Measurements from ENCODE around the gene OR2T12.
"Not testable (repeated sequence)": the region's sequence is repeated elsewhere in the genome, so short reads cannot be mapped to it uniquely, and the experiment has no call there.

Gene OR2T12, protein sequence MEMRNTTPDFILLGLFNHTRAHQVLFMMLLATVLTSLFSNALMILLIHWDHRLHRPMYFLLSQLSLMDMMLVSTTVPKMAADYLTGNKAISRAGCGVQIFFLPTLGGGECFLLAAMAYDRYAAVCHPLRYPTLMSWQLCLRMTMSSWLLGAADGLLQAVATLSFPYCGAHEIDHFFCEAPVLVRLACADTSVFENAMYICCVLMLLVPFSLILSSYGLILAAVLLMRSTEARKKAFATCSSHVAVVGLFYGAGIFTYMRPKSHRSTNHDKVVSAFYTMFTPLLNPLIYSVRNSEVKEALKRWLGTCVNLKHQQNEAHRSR

DNA sequence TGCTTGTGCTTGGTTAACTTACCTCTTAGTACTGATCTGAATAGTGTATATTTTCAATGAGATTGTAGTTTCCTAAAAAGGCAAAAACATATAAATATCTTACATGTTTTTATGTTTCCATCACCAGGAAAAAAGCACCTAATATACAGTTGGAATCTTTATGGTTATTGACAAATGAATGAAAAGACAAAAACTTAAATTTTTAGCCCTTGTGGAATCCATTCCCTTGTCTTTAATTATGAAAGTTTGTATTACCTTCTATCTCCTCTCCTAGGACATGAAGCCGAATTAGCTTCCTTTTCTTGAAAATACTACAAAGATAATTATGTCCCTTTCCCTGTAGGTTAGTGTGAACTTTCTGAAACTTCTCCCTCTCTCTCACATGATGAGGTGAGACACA is at the start of gene OR2T12:
TSS of gene OR2T12 (minus strand) at position 101 of the 400 bp plus-strand sequence. CDS start 7,846 bp downstream, outside the sequence.
- no peak for DNase-seq (ENCODE audit: low read depth)

- DNase-seq (ENCODE audit: low read depth): no peak
Observed at GRCh38 chr1:248348475-248348874, 45.3 kb upstream of the OR2T12 start, which contains the start of gene OR14C36. Gene OR14C36 (plus strand): TSS chr1:248348775. CDS start chr1:248348775, 0 bp downstream.

- no peak for DNase-seq (ENCODE audit: low read depth)
Observed at GRCh38 chr1:248343451-248343850, 40.2 kb upstream of the OR2T12 start.

DNA sequence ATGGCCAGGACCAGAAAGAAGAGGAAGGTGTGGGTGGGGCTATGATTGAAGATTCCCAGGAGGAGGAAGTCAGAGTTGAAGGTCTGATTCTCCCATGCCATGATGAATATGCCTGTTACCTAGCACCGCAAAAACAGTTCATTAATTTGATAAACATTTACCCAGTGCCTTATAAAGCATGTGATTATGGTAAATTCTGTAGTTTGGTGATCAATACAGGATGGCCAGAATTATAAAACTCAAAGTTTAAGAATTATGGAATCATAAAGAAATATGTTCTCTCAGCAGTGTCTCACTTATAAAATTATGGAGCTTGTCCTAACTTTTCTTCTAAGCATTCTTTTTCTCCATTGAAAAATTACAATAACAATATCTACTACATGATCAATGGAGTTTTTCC is 21.2 kb upstream of the OR2T12 start, which contains the start of gene OR2M7:
TSS of gene OR2M7 (minus strand) at position 101 of the 400 bp plus-strand sequence. CDS start at position 101, 0 bp downstream.
- DNase-seq (ENCODE audit: low read depth): no peak

- DNase-seq (ENCODE audit: low read depth): no peak
Observed at GRCh38 chr1:248316796-248317195, 13.6 kb upstream of the OR2T12 start.

GRCh38 chr1:248306740-248307139 is 3.5 kb upstream of the OR2T12 start:
- DNase-seq (ENCODE audit: low read depth): not testable (repeated sequence)

GRCh38 chr1:248306103-248306502 is 2.9 kb upstream of the OR2T12 start:
- no peak for DNase-seq (ENCODE audit: low read depth)

- not testable (repeated sequence) for DNase-seq (ENCODE audit: low read depth)
Observed at GRCh38 chr1:248305672-248306071, 2.4 kb upstream of the OR2T12 start.

DNA sequence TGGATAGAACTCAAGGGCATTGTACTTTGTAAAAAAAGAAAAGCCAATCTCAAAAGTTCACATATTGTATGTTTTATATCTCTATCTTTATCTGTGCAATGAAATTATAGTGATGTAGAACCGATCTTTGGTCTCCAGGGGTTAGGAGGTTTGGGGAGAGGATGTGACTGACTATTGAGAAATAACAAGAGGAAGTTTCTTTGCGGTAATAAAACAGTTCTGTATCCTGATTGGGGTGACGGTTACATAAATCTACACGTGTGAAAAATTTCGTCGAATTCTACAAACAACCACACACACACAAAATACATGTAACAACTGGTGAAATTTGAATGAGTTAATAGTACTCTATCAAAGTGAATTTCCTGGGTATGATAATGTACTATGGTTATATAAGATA is 14.8 kb downstream of the OR2T12 start:
- no peak for DNase-seq (ENCODE audit: low read depth)

- no peak for DNase-seq (ENCODE audit: low read depth)
Observed at GRCh38 chr1:248277876-248278275, 25.3 kb downstream of the OR2T12 start, which contains the start of gene OR2T33. Gene OR2T33 (minus strand): TSS chr1:248277976. CDS start chr1:248273814, 4,162 bp downstream.

- DNase-seq (ENCODE audit: low read depth): not testable (repeated sequence)
Observed at GRCh38 chr1:248273225-248273624, 30.0 kb downstream of the OR2T12 start.

GRCh38 chr1:248268178-248268577 is 35.0 kb downstream of the OR2T12 start:
- DNase-seq (ENCODE audit: low read depth): no peak

DNA sequence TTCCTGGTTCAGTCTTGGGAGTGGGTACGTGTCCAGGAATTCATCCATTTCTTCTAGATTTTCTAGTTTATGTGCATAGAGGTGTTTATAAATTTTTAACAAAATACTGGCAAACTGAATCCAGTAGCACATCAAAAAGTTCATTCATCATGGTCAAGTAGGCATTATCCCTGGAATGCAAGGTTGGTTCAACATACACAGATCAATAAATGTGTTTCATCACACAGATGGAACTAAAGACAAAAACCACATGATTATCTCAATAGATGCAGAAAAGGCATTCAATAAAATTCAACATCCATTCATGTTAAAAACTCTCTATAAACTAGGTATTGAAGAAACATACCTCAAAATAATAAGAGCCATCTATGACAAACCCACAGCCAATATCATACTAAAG is 43.9 kb downstream of the OR2T12 start:
- DNase-seq (ENCODE audit: low read depth): not testable (repeated sequence)

GRCh38 chr1:248243204-248243603 is 60.0 kb downstream of the OR2T12 start:
- DNase-seq (ENCODE audit: low read depth): peak; percentile 0
